GM18508 (cell line): ENCODE results near the gene DHX30.
"Not testable (repeated sequence)": the region's sequence is repeated elsewhere in the genome, so short reads cannot be mapped to it uniquely, and the experiment has no call there.

Source experiments
- ATAC-seq: cut with Tn5 transposase; IDR thresholded peaks from one replicate; pipeline ENCODE4 v1.9.1; 2021; ENCODE audit warnings: moderate number of reproducible peaks; ENCODE audit not compliant: insufficient read depth, unreplicated experiment

The DHX30 gene, protein sequence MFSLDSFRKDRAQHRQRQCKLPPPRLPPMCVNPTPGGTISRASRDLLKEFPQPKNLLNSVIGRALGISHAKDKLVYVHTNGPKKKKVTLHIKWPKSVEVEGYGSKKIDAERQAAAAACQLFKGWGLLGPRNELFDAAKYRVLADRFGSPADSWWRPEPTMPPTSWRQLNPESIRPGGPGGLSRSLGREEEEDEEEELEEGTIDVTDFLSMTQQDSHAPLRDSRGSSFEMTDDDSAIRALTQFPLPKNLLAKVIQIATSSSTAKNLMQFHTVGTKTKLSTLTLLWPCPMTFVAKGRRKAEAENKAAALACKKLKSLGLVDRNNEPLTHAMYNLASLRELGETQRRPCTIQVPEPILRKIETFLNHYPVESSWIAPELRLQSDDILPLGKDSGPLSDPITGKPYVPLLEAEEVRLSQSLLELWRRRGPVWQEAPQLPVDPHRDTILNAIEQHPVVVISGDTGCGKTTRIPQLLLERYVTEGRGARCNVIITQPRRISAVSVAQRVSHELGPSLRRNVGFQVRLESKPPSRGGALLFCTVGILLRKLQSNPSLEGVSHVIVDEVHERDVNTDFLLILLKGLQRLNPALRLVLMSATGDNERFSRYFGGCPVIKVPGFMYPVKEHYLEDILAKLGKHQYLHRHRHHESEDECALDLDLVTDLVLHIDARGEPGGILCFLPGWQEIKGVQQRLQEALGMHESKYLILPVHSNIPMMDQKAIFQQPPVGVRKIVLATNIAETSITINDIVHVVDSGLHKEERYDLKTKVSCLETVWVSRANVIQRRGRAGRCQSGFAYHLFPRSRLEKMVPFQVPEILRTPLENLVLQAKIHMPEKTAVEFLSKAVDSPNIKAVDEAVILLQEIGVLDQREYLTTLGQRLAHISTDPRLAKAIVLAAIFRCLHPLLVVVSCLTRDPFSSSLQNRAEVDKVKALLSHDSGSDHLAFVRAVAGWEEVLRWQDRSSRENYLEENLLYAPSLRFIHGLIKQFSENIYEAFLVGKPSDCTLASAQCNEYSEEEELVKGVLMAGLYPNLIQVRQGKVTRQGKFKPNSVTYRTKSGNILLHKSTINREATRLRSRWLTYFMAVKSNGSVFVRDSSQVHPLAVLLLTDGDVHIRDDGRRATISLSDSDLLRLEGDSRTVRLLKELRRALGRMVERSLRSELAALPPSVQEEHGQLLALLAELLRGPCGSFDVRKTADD

DNA sequence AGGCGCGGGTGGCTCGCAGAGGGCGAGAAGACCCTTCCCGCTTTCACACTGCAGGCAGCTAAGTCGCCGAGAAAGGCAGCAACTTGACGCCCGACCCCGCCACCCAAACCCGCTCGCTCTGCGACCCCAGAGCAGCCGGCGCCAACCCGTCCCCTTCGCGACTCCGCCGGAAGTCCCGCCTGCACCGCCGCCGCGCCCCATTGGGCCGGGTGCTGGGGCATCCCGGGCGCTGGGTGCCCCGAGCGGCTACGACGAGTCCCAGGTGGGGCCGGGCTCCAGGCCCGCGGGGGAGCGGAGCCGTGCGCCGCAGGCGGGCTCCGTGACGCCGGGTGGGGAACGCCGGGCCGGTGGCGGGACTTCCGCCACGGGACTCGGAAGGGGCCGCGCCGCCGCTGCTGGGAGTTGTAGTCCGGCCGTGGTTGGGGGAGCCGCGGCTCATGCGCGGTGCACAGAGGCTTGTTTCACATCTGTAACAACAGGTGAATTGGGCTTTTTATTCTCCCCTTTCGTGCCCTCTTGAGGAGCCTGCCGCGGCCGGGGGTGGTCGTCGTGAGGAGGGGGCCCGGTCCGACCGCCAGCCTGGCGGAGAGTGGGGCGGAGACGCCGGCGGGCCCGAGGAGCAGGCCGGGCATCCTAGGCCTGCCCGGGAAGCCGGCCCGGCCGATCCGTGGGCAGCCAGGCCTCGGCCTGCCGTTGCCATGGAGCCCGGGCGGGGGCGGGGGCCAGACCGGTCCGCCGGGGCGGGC, at the start of gene DHX30:
DHX30 (plus strand) TSS at position 405 of the 746 bp plus-strand sequence. CDS start 7,546 bp downstream, outside the sequence.
- ATAC-seq = no peak

DNA sequence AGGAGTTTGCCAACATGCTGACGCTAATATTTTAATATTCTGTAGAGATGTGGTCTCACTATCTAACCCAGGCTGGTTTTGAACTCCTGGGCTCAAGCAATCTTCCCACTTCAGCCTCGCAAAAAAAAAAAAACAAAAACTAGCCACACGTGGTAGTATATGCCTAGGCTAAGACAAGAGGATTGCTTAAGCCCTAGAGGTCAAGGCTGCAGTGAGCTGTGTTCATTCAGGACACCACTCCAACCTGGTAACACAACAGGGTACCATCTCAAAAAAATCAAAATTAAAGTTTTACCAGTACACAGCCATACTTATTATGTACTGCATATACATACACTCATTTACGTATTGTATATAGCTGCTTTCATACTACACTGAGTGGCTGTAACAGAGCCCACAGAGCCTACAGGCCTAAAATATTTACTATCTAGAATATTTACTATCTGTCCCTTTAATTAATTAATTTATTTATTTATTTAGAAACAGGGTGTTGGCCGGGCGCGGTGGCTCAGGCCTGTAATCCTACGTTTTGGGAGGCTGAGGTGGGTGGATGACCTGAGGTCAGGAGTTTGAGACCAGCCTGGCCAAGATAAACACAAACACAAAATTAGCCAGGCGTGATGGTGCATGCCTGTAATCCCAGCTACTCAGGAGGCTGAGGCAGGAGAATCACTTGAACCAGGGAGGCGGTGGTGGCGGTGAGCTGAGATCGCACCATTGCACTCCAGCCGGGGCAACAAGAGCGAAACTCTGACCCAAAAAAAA, 44.5 kb upstream of the DHX30 start:
- ATAC-seq = no peak

DNA sequence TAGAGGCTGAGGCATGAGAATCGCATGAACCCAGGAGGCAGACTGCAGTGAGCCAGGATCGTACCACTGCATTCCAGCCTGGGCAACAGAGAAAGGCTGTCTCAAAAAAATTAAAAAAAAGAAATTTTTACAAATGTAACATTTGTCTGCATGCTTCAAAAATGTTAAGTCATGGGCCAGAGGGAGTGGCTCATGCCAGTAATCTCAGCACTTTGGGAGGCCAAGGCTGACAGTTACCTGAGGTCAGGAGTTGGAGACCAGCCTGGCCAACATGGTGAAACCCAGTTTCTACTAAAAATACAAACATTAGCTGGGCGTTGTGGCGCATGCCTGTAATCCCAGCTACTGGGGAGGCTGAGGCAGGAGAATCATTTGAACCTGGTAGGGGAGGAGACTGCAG, 42.7 kb upstream of the DHX30 start:
- ATAC-seq = not testable (repeated sequence)

DNA sequence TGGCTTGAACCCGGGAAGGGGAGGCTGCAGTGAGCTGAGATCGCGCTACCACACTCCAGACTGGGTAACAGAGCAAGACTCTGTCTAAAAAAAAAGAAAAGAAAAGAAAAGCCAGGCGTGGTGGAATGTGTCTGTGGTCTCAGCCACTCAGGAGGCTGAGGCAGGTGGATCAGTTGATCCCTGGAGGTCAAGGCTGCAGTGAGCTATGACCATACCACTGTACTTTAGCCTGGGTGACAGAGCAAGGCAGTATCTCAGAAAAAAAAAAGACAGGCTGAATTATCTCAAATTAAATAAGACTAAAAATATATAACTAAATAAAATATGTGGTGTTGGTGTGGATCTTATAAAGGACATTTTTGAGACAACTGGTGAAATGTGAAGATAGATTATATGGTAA, 41.9 kb upstream of the DHX30 start:
- ATAC-seq = no peak

DNA sequence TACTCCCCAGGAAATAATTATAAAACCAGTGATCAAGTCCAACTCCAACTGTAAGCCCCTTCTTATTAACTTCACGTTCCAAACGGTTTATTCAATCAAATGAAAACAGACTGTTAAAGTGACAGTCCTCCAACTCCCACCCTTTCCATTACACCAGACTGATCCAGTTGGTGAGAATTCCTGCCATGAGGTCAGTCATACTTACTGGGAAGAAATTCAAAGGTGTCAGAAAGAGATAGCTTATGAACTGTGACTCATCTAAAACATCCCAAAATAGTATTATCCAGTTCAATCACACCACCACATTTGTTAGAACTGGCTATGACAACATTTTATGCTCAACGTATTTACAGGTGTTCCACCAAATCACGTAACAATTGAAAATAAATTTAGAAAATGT, 40.7 kb upstream of the DHX30 start:
- ATAC-seq = no peak

DNA sequence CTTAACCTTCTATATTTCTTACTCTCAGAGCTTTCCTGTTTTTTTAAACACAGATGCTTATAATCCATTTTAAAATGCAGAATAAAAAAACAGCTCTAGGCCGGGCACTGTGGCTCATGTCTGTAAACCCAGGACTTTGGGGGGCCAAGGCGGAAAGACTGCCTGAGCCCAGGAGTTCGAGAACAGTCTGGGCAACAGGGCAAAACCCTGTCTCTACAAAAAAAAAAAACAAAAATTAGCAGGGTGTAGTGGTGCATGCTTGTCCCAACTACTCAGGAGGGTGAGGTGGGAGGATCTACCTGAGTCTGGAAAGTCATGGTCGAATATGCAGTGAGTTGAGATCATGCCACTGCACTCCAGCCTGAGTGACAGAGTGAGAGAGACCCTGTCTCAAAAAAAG, 36.8 kb upstream of the DHX30 start:
- ATAC-seq = no peak

DNA sequence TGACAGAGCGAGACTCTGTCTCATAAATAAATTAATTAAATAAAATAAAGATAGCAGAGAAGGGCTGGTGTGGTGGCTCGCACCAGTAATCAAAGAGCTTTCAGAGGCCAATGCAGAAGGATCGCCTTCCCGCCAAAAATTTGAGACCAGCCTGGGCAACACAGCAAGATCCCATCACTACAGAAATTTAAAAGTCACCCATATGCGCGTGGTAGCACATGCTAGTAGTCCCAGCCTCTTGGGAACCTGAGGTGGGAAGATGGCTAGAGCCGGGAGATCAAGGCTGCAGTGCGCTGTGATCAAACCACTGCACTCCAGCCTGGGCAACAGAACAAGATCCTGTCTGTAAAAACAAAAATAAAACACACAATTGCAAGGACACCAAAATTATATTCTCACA, 30.9 kb upstream of the DHX30 start:
- ATAC-seq = no peak

DNA sequence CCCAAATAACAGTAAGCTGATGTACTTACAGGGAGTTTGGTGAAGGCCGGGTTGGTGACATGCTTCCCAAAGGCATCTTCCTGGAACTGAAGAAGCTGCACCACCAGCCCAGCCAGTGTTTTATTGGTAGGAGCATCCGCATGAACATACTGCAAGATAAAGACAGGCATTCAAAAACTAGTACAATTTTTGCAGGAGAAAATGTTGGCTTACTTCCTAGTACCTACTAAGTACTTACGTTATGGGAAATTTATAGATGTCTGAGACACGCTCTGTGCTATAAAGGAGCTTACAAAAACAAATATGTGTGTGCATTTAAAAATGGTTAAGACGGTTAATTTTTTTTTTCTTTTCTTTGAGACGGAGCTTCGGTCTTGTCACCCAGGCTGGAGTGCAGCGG, 30.1 kb upstream of the DHX30 start:
- no peak for ATAC-seq

DNA sequence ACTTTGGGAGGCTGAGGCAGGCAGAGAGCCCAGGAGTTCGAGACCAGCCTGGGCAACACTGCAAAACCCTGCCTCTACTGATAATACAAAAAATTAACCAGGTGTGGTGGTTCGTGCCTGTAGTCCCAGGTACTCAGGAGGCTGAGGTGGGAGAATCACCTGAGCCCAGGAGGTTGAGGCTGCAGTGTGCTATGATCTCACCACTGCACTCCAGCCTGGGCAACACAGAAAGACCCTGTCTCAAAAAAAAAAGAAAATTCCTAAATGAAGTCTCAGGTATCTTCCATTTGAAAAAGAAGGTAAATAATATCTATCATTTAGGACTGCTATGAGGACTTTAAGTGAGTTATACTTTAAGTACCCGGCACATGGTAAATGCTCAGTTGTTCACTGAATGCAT, 24.2 kb upstream of the DHX30 start:
- no peak for ATAC-seq

DNA sequence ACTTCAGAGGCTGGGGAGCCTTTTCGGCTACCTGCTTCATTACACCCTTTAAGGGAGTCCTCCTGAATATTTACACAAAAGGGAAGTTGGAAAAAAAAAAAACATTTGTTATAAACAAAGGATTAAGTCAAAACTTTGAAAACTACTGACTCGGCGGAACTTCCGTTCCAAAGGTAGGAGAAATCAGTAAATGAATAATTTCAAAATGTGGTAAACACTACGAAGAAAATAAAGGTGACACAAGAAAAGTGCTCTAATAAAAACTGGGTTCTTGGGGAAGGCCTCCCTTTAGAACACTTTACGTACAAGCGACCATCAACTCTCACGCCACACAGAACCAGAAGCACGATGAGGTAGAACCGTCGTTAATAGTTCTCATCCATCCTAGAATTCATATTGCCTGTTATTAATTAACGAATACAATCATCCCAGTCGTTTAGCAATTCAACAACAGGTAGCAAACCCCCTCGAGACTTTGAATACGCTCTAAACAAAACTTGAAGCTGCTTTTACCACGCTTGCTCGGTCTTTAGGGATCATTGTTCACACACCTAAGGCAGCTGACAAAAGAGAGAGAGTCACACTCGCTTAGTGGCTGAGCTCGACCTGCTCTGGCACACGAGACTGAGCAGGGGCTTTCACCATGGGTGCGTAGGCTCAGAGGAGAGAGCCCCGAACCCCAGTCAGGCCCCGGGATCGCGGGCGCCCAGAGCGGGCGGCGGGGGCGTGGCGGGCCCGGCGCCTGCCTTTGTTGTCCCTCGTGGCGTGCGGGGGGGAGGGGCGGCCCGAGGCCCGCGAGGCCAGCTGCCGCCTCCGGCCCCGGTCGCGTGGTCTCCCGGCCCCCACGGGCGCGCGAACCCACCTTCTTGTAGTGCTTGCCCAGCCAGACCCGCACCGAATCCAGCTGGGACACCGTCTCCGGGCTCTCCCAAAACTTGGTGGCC, 21.9 kb upstream of the DHX30 start:
- no peak for ATAC-seq

DNA sequence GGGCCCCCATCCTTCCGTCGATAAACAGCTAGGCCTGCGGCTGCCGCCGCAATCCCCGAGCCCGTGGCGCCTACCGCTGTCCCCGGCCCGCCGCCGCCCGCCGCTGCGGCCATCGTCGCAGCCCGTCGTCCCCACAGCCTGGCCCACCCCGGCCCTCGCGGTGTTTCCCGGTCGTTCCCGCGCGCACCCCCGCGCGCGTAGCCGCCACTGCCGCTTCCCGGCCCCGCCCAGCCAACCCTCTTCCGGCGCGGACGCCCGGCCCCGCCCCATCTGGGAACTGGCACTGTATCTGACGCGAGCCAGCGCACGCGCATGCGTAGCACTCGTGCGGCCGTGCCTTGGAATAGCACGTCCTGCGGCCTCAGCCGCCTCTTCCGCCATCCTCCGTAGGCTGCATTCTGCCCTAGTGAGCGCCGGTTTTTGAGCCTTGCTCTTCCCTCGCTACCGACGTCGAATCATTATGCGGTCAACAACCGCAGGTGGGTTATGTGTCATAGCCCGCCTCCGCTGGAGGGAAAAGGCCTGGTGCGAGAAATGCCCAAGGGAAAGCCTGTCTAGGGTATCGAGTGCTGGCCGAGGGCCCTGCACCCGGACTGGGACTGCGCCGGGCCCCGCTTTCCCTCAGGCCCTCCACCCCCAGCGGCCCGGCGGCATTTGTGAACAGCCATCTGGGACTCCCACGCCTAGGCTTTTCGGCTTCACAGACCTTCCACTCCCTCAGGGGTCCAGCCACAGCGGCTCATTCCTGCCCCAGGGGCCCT, 21.1 kb upstream of the DHX30 start, which contains the start of gene SMARCC1:
SMARCC1 (minus strand) TSS at position 209 of the 761 bp plus-strand sequence; CDS start at position 113, 96 bp downstream.
- ATAC-seq = peak; percentile 67

DNA sequence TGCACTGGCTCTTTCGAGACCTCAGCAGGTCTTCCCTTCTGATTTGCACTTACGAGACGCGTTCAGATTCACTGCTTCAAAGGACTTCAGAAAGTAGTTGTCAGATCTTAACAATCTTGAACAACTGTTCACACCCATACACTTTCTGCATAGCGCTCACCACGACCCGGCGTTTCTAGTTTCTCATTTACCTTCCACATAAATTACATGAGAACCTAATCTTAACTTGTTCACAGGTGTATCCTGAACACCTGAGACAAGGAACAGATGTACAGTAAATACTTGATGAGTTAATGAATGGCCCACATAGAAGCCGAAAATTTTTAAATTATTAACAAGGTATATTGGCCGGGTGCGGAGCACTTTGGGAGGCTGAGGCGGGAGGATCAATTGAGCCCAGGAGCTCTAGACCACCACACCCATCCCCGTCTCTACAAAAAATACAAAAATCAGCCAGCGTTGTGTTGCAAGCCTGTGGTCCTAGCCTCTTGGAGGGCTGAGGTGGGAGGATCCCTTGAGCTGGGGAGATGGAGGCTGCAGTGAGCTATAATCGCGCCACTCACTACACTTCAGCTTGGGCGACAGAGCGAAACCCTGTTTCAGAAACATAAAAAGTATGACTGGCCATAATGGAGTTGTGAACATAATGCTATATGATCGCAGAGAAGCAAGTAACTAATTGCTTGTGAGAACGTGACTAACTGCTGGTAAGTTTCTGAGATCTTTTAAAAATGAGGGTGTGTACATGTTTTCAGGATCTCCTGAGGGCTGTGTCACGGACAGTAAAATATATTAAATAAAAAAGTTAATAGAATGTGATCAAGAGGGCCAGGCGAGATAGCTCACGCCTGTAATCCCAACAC, 20.3 kb upstream of the DHX30 start:
- ATAC-seq = no peak

DNA sequence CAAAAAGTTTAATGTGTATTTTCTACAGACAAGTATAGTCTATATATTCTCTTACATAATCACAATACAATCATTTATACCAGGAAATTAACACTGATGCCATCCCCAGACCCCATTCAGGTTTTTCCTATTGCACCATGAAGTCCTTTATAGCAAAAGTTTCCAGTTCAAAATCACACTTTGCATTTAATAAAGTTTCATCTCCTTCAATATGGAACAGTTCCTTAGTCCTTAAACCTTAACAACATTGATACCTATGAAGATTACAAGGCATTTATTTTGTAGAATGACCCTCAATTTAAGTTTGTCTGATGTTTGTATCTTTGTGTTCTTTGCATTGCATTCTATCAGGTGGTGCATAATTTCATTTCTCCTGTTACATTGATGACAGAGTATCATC, 19.3 kb upstream of the DHX30 start:
- no peak for ATAC-seq

DNA sequence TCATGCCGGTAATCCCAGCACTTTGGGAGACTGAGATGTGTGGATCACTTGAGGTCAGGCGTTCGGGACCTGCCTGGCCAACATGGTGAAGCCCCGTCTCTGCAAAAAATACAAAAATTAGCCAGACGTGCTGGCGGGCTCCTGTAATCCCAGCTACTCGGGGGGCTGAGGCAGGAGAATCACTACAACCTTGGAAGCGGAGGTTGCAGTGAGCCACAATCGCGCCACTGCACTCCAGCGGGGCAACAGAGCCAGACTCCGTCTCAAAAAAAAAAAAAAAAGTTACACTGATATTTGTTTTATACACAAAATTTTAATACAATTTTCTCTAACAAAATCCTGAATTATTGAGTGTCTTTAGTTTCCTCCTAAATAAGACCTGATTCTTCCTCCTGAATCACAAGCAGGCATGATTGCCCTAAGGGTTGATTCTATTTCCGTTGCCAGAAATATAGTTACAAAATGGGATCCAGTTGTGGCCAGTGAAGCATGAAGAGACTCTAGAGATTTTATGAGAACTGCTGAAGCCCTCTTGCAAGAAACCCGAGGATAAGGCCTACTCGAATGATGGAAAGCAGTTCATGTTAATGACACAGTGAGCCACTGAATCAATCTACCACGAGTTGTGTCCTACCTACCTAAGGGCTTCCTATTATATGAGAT, 11.6 kb upstream of the DHX30 start:
- no peak for ATAC-seq

DNA sequence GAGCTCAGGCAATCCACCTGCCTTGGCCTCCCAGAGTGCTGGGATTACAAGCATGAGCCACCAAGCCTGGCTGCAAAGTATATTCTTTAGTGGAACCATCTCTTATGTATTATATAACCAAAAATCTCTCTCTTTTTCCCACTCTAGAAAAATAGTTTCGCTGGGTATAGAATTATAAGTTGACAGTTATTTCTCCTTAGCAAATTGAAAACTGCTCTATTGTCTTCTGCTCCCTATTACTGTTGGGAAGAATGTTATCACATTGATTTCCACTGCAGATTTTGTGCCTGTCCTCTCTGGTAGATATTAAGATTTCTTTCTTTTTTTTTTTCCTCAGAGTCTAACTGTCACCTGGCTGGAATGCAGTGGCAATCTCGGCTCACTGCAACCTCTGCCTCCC, 10.2 kb upstream of the DHX30 start:
- ATAC-seq = no peak

DNA sequence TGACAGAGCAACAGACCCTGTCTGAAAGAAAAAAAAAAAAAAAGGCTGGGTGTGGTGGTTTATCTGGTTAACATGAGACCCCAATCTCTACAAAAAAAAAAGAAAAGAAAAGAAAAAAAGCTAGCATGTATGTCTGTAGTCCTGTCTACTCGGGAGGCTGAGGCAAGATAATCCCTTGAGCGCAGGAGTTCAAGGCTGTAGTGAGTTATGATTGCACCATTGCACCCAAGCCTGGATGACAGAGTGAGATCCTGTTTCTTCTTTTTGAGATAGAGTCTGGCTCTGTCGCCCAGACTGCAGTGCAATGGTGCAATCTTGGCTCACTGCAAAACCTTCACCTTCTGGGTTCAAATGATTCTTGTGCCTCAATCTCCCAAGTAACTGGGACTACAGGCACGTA, 8.4 kb upstream of the DHX30 start:
- ATAC-seq = no peak
